Central memory CD4-positive, alpha-beta T cell (primary cell): ENCODE data around the gene MED13L.

Experiments used
- DNase-seq: peaks from one replicate; pipeline ENCODE4 v3.0.0; 2022

Gene MED13L

DNA sequence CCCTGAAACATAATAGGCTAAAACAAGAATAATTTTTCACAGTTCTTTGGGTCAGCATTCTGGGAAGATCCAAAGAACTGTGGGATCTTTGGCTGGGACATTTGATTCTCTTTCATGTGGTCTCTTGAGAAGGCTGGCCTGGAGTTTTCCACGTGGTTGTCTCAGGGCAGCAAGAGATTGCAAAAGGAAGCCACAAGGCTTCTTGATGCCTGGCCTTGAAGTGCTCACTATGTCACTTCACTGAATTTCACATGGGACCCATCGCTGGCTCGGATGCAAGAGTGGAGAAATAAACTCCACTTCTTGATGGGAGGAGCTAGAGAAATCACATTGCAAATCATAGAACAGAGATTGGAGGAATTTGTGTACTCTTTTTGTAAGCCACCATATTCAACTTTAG is 343.4 kb downstream of the MED13L start:
- no peak for DNase-seq

DNA sequence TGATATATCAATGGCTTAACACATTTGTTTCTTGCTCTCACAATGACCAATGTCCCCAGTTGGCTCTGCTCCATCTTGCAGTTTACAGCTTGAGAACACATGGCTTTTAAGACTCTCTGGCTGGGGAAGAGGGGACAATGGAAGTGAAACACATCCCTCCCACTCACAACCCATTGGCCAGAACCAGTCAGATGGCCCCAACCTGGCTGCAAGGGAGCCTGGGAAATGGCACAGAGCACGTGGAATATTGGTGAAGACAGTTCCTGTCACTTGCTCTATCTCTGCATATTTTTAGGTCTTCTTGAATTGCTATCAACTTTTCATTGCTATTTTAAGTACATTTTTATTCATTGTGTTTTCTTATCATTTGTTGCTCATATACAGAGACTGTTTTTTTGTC is 345.4 kb downstream of the MED13L start:
- DNase-seq, result no peak

DNA sequence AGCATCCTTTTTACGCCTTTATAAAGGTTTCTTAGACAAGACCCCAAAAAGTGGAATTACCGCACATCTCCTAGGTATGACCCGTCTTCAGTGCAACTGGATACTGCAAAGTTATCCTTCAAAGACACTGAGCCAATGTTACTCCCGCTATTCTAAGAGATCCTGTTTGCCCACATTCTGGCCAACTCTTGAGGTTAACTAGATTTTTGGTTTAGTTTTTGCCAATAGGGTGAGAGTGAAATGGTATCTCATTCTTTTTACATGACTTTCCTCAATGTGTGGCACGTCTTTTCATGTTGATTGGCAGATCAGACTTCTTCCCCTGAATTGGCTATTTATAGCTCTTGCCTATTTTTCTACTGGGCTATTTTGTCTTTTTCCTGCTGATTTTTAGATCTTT is 347.2 kb downstream of the MED13L start:
- no peak for DNase-seq

DNA sequence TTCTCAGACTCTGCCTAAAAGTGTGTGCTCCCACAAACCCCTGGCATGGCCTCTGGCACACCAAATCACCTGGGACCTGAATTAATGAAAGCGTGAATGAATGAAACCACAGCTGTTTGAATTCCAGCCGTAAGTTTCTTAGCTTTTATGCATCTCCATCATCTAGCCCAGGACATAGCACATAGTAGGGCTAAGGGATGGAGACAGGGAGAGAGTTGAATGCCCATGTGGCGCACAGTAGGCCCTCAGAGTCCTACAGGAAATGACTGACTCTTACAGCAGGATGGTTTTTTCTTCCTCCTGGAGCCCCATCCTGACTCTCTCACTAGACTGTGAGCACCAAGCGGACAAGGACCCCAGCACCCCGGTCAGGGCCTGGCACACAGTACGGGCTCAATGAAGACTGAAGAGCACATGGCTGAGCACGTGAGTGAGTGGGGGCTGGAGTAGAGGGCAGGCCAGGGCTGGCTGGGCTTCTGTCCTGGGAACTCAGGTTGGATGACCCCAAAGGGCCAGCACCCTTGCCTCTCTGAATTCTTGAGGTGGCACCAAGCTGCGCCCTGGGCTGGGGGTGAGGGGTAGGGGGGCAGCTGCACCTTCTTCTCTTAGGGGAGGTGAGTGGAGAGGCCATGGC is 351.3 kb downstream of the MED13L start:
- DNase-seq, result no peak

DNA sequence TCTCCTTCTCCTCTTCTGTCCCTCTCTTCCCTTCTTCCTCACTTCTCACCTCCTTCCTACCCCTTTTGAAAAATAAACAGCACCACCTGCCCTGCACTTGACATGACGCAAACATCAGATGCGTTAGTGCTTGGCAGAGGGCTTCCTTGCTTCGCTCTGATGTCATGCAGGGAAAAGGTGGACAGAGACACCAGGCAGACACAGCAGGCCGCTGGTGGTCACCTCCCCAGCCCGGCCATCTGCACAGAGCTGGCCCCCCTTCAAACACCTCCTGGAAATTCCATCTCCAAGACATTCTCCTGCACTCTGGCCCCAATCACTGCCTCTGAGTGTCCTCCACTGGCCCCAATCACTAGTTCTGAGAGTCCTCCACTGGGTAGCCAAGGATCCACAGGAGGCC is 353.6 kb downstream of the MED13L start:
- no peak for DNase-seq

DNA sequence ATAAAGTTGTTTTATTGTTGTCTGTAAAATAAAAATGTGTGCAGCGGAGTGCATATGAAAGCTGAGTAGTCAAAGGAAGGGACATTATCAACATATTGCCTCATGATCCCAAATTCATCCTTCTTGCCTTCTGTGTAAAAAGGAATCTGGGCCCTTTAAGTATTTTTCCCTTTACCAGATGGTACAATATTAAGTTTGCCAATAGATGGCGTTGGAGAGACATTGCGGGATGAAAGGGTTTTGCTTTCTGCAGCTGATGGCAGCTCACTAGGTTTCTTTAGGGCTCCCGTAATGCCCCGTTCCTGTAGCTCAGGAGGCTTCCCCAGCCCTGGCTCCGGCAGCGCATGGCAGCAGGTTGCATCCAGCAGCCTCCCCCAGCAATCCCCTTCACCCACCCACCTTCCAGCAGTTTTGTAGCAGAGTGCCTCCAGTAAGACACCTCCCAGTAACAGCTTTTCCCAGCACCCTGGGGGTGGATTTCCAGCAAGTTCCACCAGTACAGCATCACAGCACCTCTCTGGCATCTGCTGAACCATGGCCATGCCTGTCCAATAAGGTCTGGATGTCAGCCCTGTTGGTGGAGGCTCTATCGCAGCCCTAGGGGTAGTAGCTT is 354.4 kb downstream of the MED13L start:
- no peak for DNase-seq

DNA sequence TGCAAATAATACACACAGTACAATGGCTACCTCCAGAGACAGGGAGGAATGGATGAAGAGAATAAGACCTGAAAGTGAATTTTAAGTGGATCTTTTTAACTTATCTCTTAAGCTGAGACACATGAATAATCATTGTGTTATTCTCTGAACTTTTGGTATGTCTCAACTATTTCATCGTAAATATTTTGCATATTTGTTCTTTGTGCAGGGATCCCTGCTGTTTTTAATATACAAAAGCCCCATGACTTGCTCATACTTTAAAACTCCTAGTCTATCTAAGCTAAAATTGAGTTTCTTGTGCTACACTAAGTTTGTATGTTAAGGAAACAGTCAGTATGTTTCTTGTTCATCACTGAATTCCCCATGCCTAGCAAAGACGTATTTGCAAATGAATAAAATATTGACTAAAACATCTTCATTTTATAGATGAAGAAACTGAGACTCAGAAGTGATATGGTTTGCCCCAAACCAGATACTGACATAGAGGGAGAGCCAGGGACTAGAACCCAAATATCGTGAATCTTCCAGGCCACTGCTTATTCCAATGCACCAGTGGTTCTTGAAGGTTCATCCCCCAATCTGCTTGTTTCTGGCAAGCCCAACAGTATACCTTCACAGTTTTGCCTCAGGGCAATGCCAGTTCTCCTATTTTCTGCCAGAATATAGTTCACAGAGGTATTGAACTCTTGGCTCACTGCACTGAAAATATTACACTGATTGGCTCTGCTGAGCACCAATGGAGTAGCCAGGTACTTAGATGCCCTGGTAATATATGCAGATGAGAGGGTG is 356.9 kb downstream of the MED13L start:
- DNase-seq, result no peak

DNA sequence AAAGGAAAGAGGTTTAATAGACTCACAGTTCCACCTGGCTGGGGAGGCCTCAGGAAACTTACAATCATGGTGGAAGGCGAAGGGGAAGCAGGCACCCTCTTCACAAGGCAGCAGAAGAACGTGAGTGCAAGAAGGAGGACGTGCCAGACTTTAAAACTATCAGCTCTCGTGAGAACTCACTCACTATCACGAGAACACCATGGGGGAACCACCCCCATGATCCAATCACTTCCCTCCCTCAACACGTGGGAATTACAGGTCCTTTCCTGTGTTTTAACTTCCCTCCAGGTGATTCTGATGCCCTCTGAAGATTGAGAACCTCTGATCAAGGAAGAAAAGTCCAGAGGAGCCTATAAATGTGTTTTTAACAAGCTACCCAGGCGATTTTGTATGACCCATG is 358.7 kb downstream of the MED13L start:
- DNase-seq, result no peak

DNA sequence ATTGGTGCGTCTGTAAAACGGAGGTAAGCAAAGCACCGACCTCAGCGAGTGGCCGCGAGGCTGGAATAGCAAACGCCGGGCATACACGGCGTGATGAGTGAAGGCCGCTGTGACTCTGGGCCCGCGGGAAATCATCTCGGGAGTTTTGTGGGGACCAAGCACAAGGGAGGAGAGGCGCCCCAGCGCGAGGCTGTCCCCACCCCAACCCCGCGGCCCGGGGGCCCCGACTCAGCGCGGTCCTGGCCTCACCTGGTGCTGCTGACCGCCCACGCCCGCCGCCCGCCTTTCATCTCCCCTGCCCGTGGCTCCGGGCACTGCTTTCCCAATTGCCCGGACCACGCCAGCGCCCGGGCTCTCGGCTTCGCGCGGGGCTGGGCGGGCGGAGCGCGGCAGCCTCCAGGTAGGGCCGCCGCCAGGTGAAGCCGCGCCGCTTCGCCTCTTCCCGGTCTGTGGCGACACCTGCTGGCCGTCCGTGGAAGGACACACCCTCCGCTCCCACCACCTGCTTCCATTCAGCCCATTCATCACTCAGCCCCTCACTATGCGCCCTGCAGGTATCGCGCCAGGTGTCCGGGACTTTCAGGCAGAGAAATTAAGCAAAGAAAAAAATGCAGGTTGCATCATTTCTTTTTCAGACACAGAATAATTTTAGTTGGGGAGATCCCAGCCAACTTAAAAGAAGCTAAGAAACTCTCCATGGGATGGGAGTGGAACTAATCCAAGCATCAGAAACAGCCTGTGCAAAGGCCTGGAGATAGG is 360.4 kb downstream of the MED13L start:
- peak; percentile 50 for DNase-seq

DNA sequence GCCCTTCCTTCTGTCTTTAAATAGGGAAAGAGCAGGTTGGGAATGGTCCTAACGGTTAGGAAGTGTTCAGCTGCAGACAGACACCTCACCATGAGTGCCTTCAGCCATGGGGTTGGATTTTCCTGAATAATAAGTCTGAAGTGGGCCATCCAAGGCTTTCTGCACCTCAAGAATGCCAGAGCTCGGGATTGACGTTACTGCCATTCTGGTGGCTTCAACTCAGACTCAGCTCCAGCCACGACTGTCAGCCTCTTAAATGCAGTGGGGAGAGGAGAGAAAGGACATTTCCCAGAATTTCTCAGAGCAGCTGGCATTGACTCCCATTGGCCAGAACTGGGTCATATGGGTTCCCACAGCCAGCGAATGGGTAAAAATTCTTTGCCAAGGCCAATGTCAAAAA is 363.4 kb downstream of the MED13L start:
- no peak for DNase-seq

DNA sequence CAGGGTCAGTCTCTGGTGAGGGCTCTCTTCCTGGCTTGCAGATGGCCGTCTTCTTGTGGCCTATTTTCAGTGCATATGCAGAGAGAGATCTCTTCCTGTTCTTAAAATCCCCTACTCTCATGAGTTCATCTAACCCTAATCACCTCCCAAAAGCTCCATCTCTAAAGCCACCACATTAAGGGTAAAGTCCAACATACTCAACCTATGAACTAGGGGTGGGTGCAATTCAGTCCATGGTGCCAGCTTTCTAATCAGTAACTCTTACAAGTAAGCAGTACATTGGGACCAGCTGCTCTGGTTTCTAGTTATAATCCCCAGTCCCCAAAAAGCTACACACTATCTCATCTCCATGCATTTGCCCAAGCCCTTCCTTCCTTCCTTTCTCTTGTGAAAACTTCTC is 365.1 kb downstream of the MED13L start:
- DNase-seq, result no peak

DNA sequence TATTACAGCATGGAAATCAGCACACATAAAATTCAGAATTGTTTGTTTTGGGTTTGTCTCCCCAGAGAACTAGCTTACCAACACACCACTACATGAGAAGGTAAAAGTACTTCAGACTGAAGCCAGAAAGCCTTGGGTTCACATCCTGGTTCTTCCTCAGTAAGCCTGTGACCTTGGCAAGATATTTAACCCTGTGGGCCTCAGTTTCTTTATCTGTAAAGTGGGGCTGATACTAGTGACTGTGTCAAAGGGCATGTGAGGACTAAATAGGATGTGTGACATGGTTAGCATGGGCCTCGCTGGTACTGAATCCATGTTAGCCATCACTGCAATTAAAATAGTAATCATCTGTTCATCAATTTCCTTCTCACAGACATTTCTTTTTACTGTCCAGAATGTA is 366.1 kb downstream of the MED13L start:
- no peak for DNase-seq

DNA sequence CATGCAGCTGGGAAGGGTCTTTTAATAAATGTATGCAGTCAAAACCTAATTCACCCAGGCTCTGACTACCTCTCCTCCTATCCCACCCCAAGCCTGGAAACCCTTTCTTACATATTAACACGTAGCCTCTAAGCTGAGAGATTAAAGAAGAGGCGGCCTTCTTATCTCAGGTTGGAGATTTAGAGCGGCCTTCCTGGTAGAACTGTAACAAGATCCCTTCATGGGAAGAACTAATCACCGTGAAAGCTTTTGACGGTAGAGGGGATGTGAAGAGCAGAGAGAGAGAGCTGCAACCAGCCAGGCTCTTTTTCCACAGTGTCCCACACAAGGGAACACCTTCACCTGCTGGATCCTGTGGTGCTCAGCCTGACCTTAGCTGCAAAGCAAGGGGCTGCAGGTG is 367.4 kb downstream of the MED13L start:
- DNase-seq, result no peak
